Activated naive CD8-positive, alpha-beta T cell treated with anti-CD3 and anti-CD28 coated beads, Interleukin-2, amount 10 ng/mL, durations not matched to agents 7 days and 5 days (primary cell): ENCODE measurements around the gene SLC2A1. TPM values are rescaled to one million over a fixed set of nuclear protein-coding genes. Genes with fewer than 3 reads are reported as not detected.

Source experiments
- ATAC-seq: fragments of 150-1000 bp; cut with Tn5 transposase; one replicate; pipeline ENCODE4 v1.10.0; 2021; ENCODE audit warnings: low read depth, moderate library complexity
- POLR2A ChIA-PET: fragments of 350-600 bp; sonication (Branson Sonifier 250); formaldehyde crosslinking; loops from one replicate; lab custom pipeline; 2021; ENCODE audit warnings: antibody characterized with exemption; lab: Charles Lee
- DNase-seq: peaks from one replicate; pipeline ENCODE4 v3.0.0; 2021
- H3K27ac Mint-ChIP-seq: one replicate; pipeline ENCODE4 v1.8.0; 2022; ENCODE audit warnings: mild to moderate bottlenecking, mixed read lengths
- H3K27me3 Mint-ChIP-seq: one replicate; pipeline ENCODE4 v1.8.0; 2022; ENCODE audit warnings: mild to moderate bottlenecking, moderate library complexity, mixed read lengths
- H3K36me3 Mint-ChIP-seq: one replicate; pipeline ENCODE4 v1.8.0; 2021; ENCODE audit warnings: mild to moderate bottlenecking, mixed read lengths
- H3K4me1 Mint-ChIP-seq: one replicate; pipeline ENCODE4 v1.8.0; 2021; ENCODE audit warnings: mixed read lengths
- H3K4me3 Mint-ChIP-seq: one replicate; pipeline ENCODE4 v1.8.0; 2022; ENCODE audit warnings: mild to moderate bottlenecking, moderate library complexity, mixed read lengths
- H3K9me3 Mint-ChIP-seq: one replicate; pipeline ENCODE4 v1.8.0; 2021; ENCODE audit warnings: mixed read lengths
- total RNA-seq, 2 experiments: library from RNA; stranded (reverse); gene quantifications; one replicate each; pipeline ENCODE4 v1.2.3, GENCODE V29; 2021

Gene SLC2A1
- total RNA-seq, 2 experiments from 2014 or later: 80.8 to 82.3 TPM

- Mint-ChIP-seq H3K4me1 (peaks cover 1% of the 10 kb centered on the region), H3K4me3 (no peak overlapping the region), H3K27me3 (no peaks in the 10 kb centered on the region), H3K36me3 (peaks cover 4% of the 10 kb centered on the region), H3K27ac (no peak overlapping the region), H3K9me3 (no peaks in the 10 kb centered on the region)
- ATAC-seq: no peak
- no peak for DNase-seq
- POLR2A ChIA-PET: interaction anchor here (0.6 to 1.0 kb wide), 2 partner anchors 16 to 1505 kb away, joined by 3 read pairs; no protein-coding TSS in a partner anchor
Observed at GRCh38 chr1:42974767-42975437, 16.2 kb upstream of the SLC2A1 start.

GRCh38 chr1:42973799-42974198 lies 15.1 kb upstream of the SLC2A1 start:
- Mint-ChIP-seq H3K27ac (no peak overlapping the region), H3K36me3 (peaks cover 4% of the 10 kb centered on the region), H3K27me3 (no peaks in the 10 kb centered on the region), H3K4me3 (no peak overlapping the region), H3K4me1 (peaks cover 1% of the 10 kb centered on the region), H3K9me3 (no peaks in the 10 kb centered on the region)
- ATAC-seq (no peak), DNase-seq (no peak)
- POLR2A ChIA-PET: no interaction called here

- POLR2A ChIA-PET: no interaction called here
- DNase-seq (no peak), ATAC-seq (no peak)
- Mint-ChIP-seq H3K36me3 (peaks cover 4% of the 10 kb centered on the region), H3K4me1 (peaks cover 1% of the 10 kb centered on the region), H3K27ac (no peak overlapping the region), H3K9me3 (no peaks in the 10 kb centered on the region), H3K4me3 (no peak overlapping the region), H3K27me3 (no peaks in the 10 kb centered on the region)
Observed at GRCh38 chr1:42973286-42973685, 14.6 kb upstream of the SLC2A1 start.

GRCh38 chr1:42971841-42972291 lies 13.2 kb upstream of the SLC2A1 start:
- Mint-ChIP-seq H3K36me3 (peaks cover 4% of the 10 kb centered on the region), H3K4me1 (peaks cover 1% of the 10 kb centered on the region), H3K27me3 (no peaks in the 10 kb centered on the region), H3K9me3 (no peaks in the 10 kb centered on the region), H3K4me3 (no peak overlapping the region), H3K27ac (no peak overlapping the region)
- no peak for ATAC-seq
- no peak for DNase-seq
- POLR2A ChIA-PET: no interaction called here

GRCh38 chr1:42970143-42970542 lies 11.5 kb upstream of the SLC2A1 start:
- Mint-ChIP-seq H3K36me3 (peaks cover 2% of the 10 kb centered on the region), H3K27me3 (no peaks in the 10 kb centered on the region), H3K9me3 (no peaks in the 10 kb centered on the region), H3K4me1 (no peaks in the 10 kb centered on the region), H3K4me3 (no peak overlapping the region), H3K27ac (no peak overlapping the region)
- POLR2A ChIA-PET: no interaction called here
- ATAC-seq (no peak), DNase-seq (no peak)

- POLR2A ChIA-PET: no interaction called here
- Mint-ChIP-seq H3K27ac (no peak overlapping the region), H3K4me1 (peaks cover under 1% of the 10 kb centered on the region), H3K27me3 (no peaks in the 10 kb centered on the region), H3K36me3 (no peaks in the 10 kb centered on the region), H3K9me3 (no peaks in the 10 kb centered on the region), H3K4me3 (no peak overlapping the region)
- no peak for ATAC-seq
- no peak for DNase-seq
Observed at GRCh38 chr1:42968654-42969053, 10.0 kb upstream of the SLC2A1 start.

- Mint-ChIP-seq H3K36me3 (no peaks in the 10 kb centered on the region), H3K4me3 (no peak overlapping the region), H3K9me3 (no peaks in the 10 kb centered on the region), H3K27me3 (no peaks in the 10 kb centered on the region), H3K4me1 (peaks cover 7% of the 10 kb centered on the region), H3K27ac (no peak overlapping the region)
- DNase-seq (no peak), ATAC-seq (no peak)
- POLR2A ChIA-PET: interaction anchor here (0.7 kb wide), 1 partner anchor 31 kb away, joined by 3 read pairs; no protein-coding TSS in a partner anchor
Observed at GRCh38 chr1:42966688-42967612, 8.3 kb upstream of the SLC2A1 start.

- POLR2A ChIA-PET: no interaction called here
- ATAC-seq: no peak
Observed at GRCh38 chr1:42965378-42965777, 6.7 kb upstream of the SLC2A1 start.

GRCh38 chr1:42964044-42964812 lies 5.6 kb upstream of the SLC2A1 start:
- Mint-ChIP-seq H3K9me3 (no peaks in the 10 kb centered on the region), H3K4me3 (no peak overlapping the region), H3K27me3 (no peaks in the 10 kb centered on the region), H3K27ac (no peak overlapping the region), H3K4me1 (peaks cover 20% of the 10 kb centered on the region), H3K36me3 (peaks cover 4% of the 10 kb centered on the region)
- ATAC-seq (no peak), DNase-seq (no peak)
- POLR2A ChIA-PET: interaction anchor here (0.5 to 1.3 kb wide), 2 partner anchors 40 to 391 kb away, joined by 3 read pairs; no protein-coding TSS in a partner anchor

More at GRCh38 chr1:42965378-42965777, 6.7 kb upstream of the SLC2A1 start:
- Mint-ChIP-seq H3K9me3 (no peaks in the 10 kb centered on the region), H3K36me3 (peaks cover 4% of the 10 kb centered on the region), H3K4me1 (peaks cover 18% of the 10 kb centered on the region), H3K27ac (no peak overlapping the region), H3K27me3 (no peaks in the 10 kb centered on the region), H3K4me3 (no peak overlapping the region)
- no peak for DNase-seq

- POLR2A ChIA-PET: interaction anchor here (0.5 to 1.3 kb wide), 3 partner anchors 40 to 392 kb away, joined by 3 read pairs; partner anchors contain the start of genes C1orf50 and P3H1
- ATAC-seq (no peak), DNase-seq (no peak)
- Mint-ChIP-seq H3K27me3 (no peaks in the 10 kb centered on the region), H3K27ac (peak overlapping the region; percentile 59), H3K4me1 (peaks cover 20% of the 10 kb centered on the region), H3K36me3 (peaks cover 6% of the 10 kb centered on the region), H3K4me3 (no peak overlapping the region), H3K9me3 (no peaks in the 10 kb centered on the region)
Observed at GRCh38 chr1:42963378-42964043, 4.8 kb upstream of the SLC2A1 start.

- peak overlapping the region; percentile 15 for H3K4me3 Mint-ChIP-seq
- no peak for ATAC-seq
Observed at GRCh38 chr1:42962641-42963377, 4.1 kb upstream of the SLC2A1 start.

More at GRCh38 chr1:42962641-42963377, 4.1 kb upstream of the SLC2A1 start:
- Mint-ChIP-seq H3K4me1 (peaks cover 20% of the 10 kb centered on the region), H3K36me3 (peaks cover 6% of the 10 kb centered on the region), H3K9me3 (no peaks in the 10 kb centered on the region), H3K27me3 (no peaks in the 10 kb centered on the region), H3K27ac (peak overlapping the region; percentile 59)
- POLR2A ChIA-PET: interaction anchor here (0.9 to 1.3 kb wide), 2 partner anchors 39 to 196 kb away, joined by 3 read pairs; partner anchors contain the start of genes C1orf50 and P3H1
- no peak for DNase-seq
